Sigmoid colon (tissue), 7 donors: ENCODE data around the gene TNFSF9. TPM values are rescaled to one million over a fixed set of nuclear protein-coding genes. Genes with fewer than 3 reads are reported as not detected.

Experiments
- DNase-seq: peaks from one replicate; pipeline ENCODE4 v3.0.0-alpha.2; 2019
- H3K27ac ChIP-seq, 4 donors: fragments of 200-600 bp; sonication (generic); one replicate each; pipeline ENCODE4 v1.5.1; 2016 to 2019; ENCODE audit warnings: mild to moderate bottlenecking in 1 of 4
- H3K27me3 ChIP-seq, 3 donors: fragments of 200-600 bp; sonication (generic); one replicate each; pipeline ENCODE4 v1.5.1; 2019; ENCODE audit warnings: mild to moderate bottlenecking in 1 of 3
- H3K36me3 ChIP-seq, 4 donors: fragments of 200-600 bp; sonication (generic); one replicate each; pipeline ENCODE4 v1.5.1; 2016 to 2019
- H3K4me1 ChIP-seq, 4 donors: fragments of 200-600 bp; sonication (generic); one replicate each; pipeline ENCODE4 v1.5.1; 2017 to 2019
- H3K4me3 ChIP-seq, 4 donors: fragments of 200-600 bp; sonication (generic); one replicate each; pipeline ENCODE4 v1.5.1; 2017 to 2019; ENCODE audit warnings: mild to moderate bottlenecking in 2 of 4, moderate library complexity in 1 of 4
- H3K9me3 ChIP-seq, 4 donors: fragments of 200-600 bp in 3 of 4; sonication (generic) in 3 of 4; one replicate each; pipeline versions ENCODE4 v1.5.1 to v1.6.1; 2013 to 2019
- EP300 ChIP-seq, 4 donors: sonication (generic); formaldehyde crosslinking; IDR thresholded peaks; one replicate each; pipeline ENCODE4 v1.6.1; 2017; ENCODE audit warnings: antibody characterized with exemption in 4 of 4
- POLR2A ChIP-seq, 2 donors: fragments of 450-650 bp; IDR thresholded peaks; one replicate each; pipeline ENCODE4 v1.6.1; 2016; ENCODE audit warnings: antibody characterized with exemption in 2 of 2, mild to moderate bottlenecking in 2 of 2, moderate library complexity in 2 of 2
- POLR2AphosphoS5 ChIP-seq, 4 donors: sonication (generic); formaldehyde crosslinking; IDR thresholded peaks; one replicate each; pipeline ENCODE4 v1.6.1; 2017; ENCODE audit warnings: antibody characterized with exemption in 4 of 4
- WGBS, 2 donors: extraction: QIAGEN DNeasy Blood & Tissue Kit; methylation state at CpG; one replicate each; pipeline ENCODE4 v1.1.7; 2013; 5-methylcytosine and 5-hydroxymethylcytosine counted together
- intact Hi-C: fragments of 100-400 bp; cut with DNase I; formaldehyde crosslinking; loops from one replicate; pipeline ENCODE4 v1.15.1; 2023
- polyA plus RNA-seq, 3 donors: library from polyadenylated mRNA; stranded (reverse); fragments of 200-250 nt; gene quantifications; one replicate each; pipeline ENCODE4 v1.2.3, GENCODE V29; 2013
- total RNA-seq, 4 donors: library from RNA; depleted of rRNA; stranded (reverse); fragments of >200 nt; gene quantifications; one replicate each; pipeline ENCODE4 v1.1.0, GENCODE V29; 2016
- TF ChIP-seq, protein P1 (sequence below), 4 experiments: fragments of 450-650 bp in 3 of 4; fragments of 200-600 bp in 1 of 4; IDR thresholded peaks; one replicate each; pipeline ENCODE4 v1.5.1; 2016 to 2019; ENCODE audit warnings: antibody characterized with exemption in 4 of 4, mild to moderate bottlenecking in 3 of 4, moderate library complexity in 2 of 4
- donor health status: healthy with polysubstance abuse.
- donor health status: Bipolar disorder and iron deficiency.
- donor health status: healthy.

Gene TNFSF9
- total and polyA plus RNA-seq, 7 donors, result 0.16 to 4.2 (median 0.53) TPM; not detected in 1

GRCh38 chr19:6509118-6509971 lies 21.5 kb upstream of the TNFSF9 start:
- peak; percentile 70 for DNase-seq
- WGBS, 2 donors, result 68 to 85% methylated on average over 20 of the region's 20 CpGs
- H3K4me1 ChIP-seq, result no peaks in the 10 kb centered on the region

GRCh38 chr19:6510618-6511017 lies 20.2 kb upstream of the TNFSF9 start:
- no peaks in the 10 kb centered on the region for H3K27me3 ChIP-seq
- no peak for TF ChIP-seq POLR2A (IDR thresholded peaks at IDR 0.05)
- TF ChIP-seq, protein P1, sequence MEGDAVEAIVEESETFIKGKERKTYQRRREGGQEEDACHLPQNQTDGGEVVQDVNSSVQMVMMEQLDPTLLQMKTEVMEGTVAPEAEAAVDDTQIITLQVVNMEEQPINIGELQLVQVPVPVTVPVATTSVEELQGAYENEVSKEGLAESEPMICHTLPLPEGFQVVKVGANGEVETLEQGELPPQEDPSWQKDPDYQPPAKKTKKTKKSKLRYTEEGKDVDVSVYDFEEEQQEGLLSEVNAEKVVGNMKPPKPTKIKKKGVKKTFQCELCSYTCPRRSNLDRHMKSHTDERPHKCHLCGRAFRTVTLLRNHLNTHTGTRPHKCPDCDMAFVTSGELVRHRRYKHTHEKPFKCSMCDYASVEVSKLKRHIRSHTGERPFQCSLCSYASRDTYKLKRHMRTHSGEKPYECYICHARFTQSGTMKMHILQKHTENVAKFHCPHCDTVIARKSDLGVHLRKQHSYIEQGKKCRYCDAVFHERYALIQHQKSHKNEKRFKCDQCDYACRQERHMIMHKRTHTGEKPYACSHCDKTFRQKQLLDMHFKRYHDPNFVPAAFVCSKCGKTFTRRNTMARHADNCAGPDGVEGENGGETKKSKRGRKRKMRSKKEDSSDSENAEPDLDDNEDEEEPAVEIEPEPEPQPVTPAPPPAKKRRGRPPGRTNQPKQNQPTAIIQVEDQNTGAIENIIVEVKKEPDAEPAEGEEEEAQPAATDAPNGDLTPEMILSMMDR (IDR thresholded peaks at IDR 0.05), result no peak
- no peak for TF ChIP-seq POLR2AphosphoS5 (IDR thresholded peaks at IDR 0.05)
- no peak for TF ChIP-seq EP300 (IDR thresholded peaks at IDR 0.05)
- intact Hi-C loops, result no loop called here
- H3K9me3 ChIP-seq, result no peaks in the 10 kb centered on the region
- H3K27ac ChIP-seq, result no peak overlapping the region
- H3K36me3 ChIP-seq, result no peaks in the 10 kb centered on the region
- no peak for DNase-seq
- H3K4me3 ChIP-seq, result no peak overlapping the region
- no peaks in the 10 kb centered on the region for H3K4me1 ChIP-seq
- 83 to 85% methylated on average over 7 of the region's 7 CpGs for whole genome bisulfite sequencing, 2 donors

More at GRCh38 chr19:6509118-6509971, 21.5 kb upstream of the TNFSF9 start:
- intact Hi-C loops, result no loop called here
- Histone ChIP-seq H3K27ac (no peak overlapping the region), H3K9me3 (no peaks in the 10 kb centered on the region), H3K27me3 (peaks cover 0 to 3% (median 0%) of the 10 kb centered on the region in 3 donors), H3K36me3 (no peaks in the 10 kb centered on the region), H3K4me3 (no peak overlapping the region)
- TF ChIP-seq POLR2AphosphoS5 (IDR thresholded peaks at IDR 0.05) (no peak), EP300 (IDR thresholded peaks at IDR 0.05) (no peak), POLR2A (IDR thresholded peaks at IDR 0.05) (no peak)
- TF ChIP-seq, protein P1 (IDR thresholded peaks at IDR 0.05), result no peak

DNA sequence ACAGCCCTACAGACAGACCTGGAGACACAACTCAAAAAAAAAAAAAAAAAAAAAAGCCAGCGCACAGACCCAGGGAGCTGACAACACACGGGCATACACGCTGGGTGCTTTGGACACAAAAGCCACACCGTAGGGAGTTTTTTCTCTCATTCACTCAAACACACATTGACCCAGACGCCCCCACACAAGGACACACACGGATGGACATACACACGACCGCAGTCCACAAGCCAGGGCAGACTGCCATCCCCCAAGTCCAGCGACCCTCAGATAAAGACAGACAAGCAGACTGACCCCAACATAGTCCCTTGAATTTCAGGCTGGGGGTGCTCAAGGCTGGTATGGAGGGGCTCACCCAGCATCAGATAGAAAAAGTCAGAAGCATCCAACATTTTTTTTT lies 16.7 kb upstream of the TNFSF9 start:
- intact Hi-C loops, result no loop called here
- TF ChIP-seq EP300 (IDR thresholded peaks at IDR 0.05) (no peak), POLR2AphosphoS5 (IDR thresholded peaks at IDR 0.05) (no peak), POLR2A (IDR thresholded peaks at IDR 0.05) (no peak)
- TF ChIP-seq, protein P1 (IDR thresholded peaks at IDR 0.05), result no peak
- Histone ChIP-seq H3K9me3 (no peaks in the 10 kb centered on the region), H3K27me3 (no peaks in the 10 kb centered on the region), H3K27ac (no peak overlapping the region), H3K36me3 (no peaks in the 10 kb centered on the region), H3K4me3 (no peak overlapping the region), H3K4me1 (peaks cover 0 to 14% (median 10%) of the 10 kb centered on the region in 4 donors)
- 77 to 78% methylated on average over 9 of the region's 9 CpGs for WGBS, 2 donors
- no peak for DNase-seq

GRCh38 chr19:6514926-6515544 lies 15.8 kb upstream of the TNFSF9 start:
- no peaks in the 10 kb centered on the region for H3K9me3 ChIP-seq
- intact Hi-C loops, result no loop called here
- 75 to 91% methylated on average over 15 of the region's 15 CpGs for WGBS, 2 donors

More at GRCh38 chr19:6514926-6515544, 15.8 kb upstream of the TNFSF9 start:
- Histone ChIP-seq H3K36me3 (no peaks in the 10 kb centered on the region), H3K4me1 (peaks cover 0 to 14% (median 10%) of the 10 kb centered on the region in 4 donors), H3K4me3 (no peak overlapping the region), H3K27ac (no peak overlapping the region), H3K27me3 (no peaks in the 10 kb centered on the region)
- no peak for DNase-seq
- TF ChIP-seq POLR2A (IDR thresholded peaks at IDR 0.05) (no peak), EP300 (IDR thresholded peaks at IDR 0.05) (no peak), POLR2AphosphoS5 (IDR thresholded peaks at IDR 0.05) (no peak)
- TF ChIP-seq, protein P1 (IDR thresholded peaks at IDR 0.05), result no peak
